HepG2 (cell line): ENCODE measurements around the gene IFT122.

Experiments
- EP300 ChIP-seq, 3 experiments: sonication (generic) in 1 of 3; formaldehyde crosslinking in 1 of 3; IDR thresholded peaks; 2 replicates each; pipeline versions ENCODE4 v1.5.1 to v1.6.1; 2011 to 2020; ENCODE audit warnings: low read depth in 2 of 3, low read length in 2 of 3, borderline replicate concordance in 1 of 3, improper control_type of control experiment in 1 of 3, mild to moderate bottlenecking in 1 of 3, missing genetic modification reagents in 1 of 3, moderate library complexity in 1 of 3
- FOSL2 ChIP-seq: sonication (generic); formaldehyde crosslinking; IDR thresholded peaks from 2 replicates; pipeline ENCODE4 v1.4.0; 2020; ENCODE audit warnings: missing genetic modification reagents
- KDM1A ChIP-seq: IDR thresholded peaks from 2 replicates; pipeline ENCODE4 v1.6.1; 2016; ENCODE audit warnings: missing compliant biosample characterization
- MAF1 ChIP-seq: sonication (generic); formaldehyde crosslinking; IDR thresholded peaks from 2 replicates; pipeline ENCODE4 v1.5.0; 2020; ENCODE audit warnings: missing genetic modification reagents, borderline replicate concordance
- MAX ChIP-seq: IDR thresholded peaks from 2 replicates; pipeline ENCODE4 v1.6.1; 2012; ENCODE audit warnings: inconsistent platforms
- NFKB2 ChIP-seq: sonication (generic); formaldehyde crosslinking; IDR thresholded peaks from 2 replicates; pipeline ENCODE4 v1.4.0; 2020; ENCODE audit warnings: missing genetic modification reagents, borderline replicate concordance
- POLR2A ChIP-seq, 2 experiments: IDR thresholded peaks; 2 replicates each; pipeline ENCODE4 v1.6.1; 2011; ENCODE audit warnings: low read depth in 2 of 2, low read length in 2 of 2, mild to moderate bottlenecking in 1 of 2, moderate library complexity in 1 of 2; ENCODE audit not compliant: insufficient read depth in 1 of 2
- PPARG ChIP-seq: conservative IDR thresholded peaks from 2 replicates; pipeline ENCODE4 v1.6.1; 2016; ENCODE audit warnings: missing biosample characterization, missing genetic modification reagents
- TAF1 ChIP-seq: sonication (generic); formaldehyde crosslinking; IDR thresholded peaks from 2 replicates; pipeline ENCODE4 v1.4.0; 2020; ENCODE audit warnings: missing genetic modification reagents
- ZNF138 ChIP-seq: sonication (generic); formaldehyde crosslinking; IDR thresholded peaks from 2 replicates; pipeline ENCODE4 v1.5.0; 2020; ENCODE audit warnings: mild to moderate bottlenecking, low read depth, missing genetic modification reagents
- ZNF7 ChIP-seq: IDR thresholded peaks from 2 replicates; pipeline ENCODE4 v1.6.1; 2016; ENCODE audit warnings: missing biosample characterization, missing genetic modification reagents
- TF ChIP-seq, protein P1 (sequence below): sonication (generic); formaldehyde crosslinking; IDR thresholded peaks from 2 replicates; pipeline ENCODE4 v1.5.0; 2020; ENCODE audit warnings: mild to moderate bottlenecking, missing genetic modification reagents, moderate library complexity
- TF ChIP-seq, protein P2 (sequence below): sonication (generic); formaldehyde crosslinking; IDR thresholded peaks from 2 replicates; pipeline ENCODE4 v1.8.0; 2022; ENCODE audit warnings: mild to moderate bottlenecking, missing genetic modification reagents, borderline replicate concordance

GRCh38 chr3:129534428-129535027 lies 94.5 kb downstream of the IFT122 start:
- TF ChIP-seq NFKB2 (no peak), ZNF7 (no peak), MAF1 (no peak), ZNF138 (CRISPR knock-in tag) (no peak), EP300 (IDR thresholded peaks at IDR 0.05; ENCODE audit: low read depth in 2 of 2, low read length in 2 of 2) (peak in 1 of 2 experiments; percentile 21; a peak in 1 of 4 replicates), EP300 (CRISPR knock-in tag; IDR thresholded peaks at IDR 0.05; ENCODE audit: borderline replicate concordance) (peak; percentile 36; the same call in 1 of the 2 replicates), KDM1A (CRISPR knock-in tag) (no peak), FOSL2 (peak; percentile 69), POLR2A (IDR thresholded peaks at IDR 0.05; ENCODE audit: insufficient read depth in 1 of 2, low read depth in 2 of 2, low read length in 2 of 2) (no peak), PPARG (CRISPR knock-in tag) (no peak), MAX (peak; percentile 28; the same call in 1 of the 2 replicates), TAF1 (CRISPR knock-in tag) (no peak)
- TF ChIP-seq, protein P1, sequence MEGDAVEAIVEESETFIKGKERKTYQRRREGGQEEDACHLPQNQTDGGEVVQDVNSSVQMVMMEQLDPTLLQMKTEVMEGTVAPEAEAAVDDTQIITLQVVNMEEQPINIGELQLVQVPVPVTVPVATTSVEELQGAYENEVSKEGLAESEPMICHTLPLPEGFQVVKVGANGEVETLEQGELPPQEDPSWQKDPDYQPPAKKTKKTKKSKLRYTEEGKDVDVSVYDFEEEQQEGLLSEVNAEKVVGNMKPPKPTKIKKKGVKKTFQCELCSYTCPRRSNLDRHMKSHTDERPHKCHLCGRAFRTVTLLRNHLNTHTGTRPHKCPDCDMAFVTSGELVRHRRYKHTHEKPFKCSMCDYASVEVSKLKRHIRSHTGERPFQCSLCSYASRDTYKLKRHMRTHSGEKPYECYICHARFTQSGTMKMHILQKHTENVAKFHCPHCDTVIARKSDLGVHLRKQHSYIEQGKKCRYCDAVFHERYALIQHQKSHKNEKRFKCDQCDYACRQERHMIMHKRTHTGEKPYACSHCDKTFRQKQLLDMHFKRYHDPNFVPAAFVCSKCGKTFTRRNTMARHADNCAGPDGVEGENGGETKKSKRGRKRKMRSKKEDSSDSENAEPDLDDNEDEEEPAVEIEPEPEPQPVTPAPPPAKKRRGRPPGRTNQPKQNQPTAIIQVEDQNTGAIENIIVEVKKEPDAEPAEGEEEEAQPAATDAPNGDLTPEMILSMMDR (CRISPR knock-in tag), result no peak
- TF ChIP-seq, protein P2, sequence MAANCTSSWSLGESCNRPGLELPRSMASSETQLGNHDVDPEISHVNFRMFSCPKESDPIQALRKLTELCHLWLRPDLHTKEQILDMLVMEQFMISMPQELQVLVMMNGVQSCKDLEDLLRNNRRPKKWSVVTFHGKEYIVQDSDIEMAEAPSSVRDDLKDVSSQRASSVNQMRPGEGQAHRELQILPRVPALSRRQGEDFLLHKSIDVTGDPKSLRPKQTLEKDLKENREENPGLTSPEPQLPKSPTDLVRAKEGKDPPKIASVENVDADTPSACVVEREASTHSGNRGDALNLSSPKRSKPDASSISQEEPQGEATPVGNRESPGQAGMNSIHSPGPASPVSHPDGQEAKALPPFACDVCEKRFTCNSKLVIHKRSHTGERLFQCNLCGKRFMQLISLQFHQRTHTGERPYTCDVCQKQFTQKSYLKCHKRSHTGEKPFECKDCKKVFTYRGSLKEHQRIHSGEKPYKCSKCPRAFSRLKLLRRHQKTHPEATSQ, result no peak
